ENCODE measurements around the gene KLRB1.

DNA sequence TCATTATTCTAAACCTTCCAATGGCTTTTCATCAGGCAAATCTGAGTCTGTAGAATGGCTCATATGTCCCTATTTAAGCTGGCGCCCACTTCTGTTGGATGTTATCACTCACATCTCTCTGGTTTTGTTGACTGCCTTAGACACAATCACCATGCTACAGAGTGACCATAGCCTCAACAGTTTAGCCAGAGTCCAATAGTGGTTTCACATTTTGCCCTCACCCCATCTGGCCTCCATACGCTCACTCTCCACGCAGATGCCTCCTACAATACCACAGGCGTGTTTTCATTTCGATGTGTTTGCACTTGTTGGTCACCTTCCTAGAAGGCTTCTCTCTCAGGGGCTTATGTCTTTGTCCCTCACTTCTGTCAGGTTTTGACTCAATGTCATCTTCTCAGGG, 3.4 kb downstream of the KLRB1 start:
- no peak for TF ChIP-seq POLR2A (IDR thresholded peaks at IDR 0.05; ENCODE audit: low read depth, low read length)
- TF ChIP-seq POLR2AphosphoS5 (IDR thresholded peaks at IDR 0.05; ENCODE audit: low read depth, low read length), result no peak
- no peak for TF ChIP-seq SPI1 (IDR thresholded peaks at IDR 0.05; ENCODE audit: low read depth, low read length)
- no peak for TF ChIP-seq TAF1 (IDR thresholded peaks at IDR 0.05; ENCODE audit: low read depth, low read length)
- TF ChIP-seq PAX5 (IDR thresholded peaks at IDR 0.05; ENCODE audit: insufficient read depth, low read length, severe bottlenecking), result no peak

All from GM12891 (cell line).